ENCODE measurements around the gene DNAJB5.
"Not testable (repeated sequence)": the region's sequence is repeated elsewhere in the genome, so short reads cannot be mapped to it uniquely, and the experiment has no call there.

DNAJB5 gene

DNA sequence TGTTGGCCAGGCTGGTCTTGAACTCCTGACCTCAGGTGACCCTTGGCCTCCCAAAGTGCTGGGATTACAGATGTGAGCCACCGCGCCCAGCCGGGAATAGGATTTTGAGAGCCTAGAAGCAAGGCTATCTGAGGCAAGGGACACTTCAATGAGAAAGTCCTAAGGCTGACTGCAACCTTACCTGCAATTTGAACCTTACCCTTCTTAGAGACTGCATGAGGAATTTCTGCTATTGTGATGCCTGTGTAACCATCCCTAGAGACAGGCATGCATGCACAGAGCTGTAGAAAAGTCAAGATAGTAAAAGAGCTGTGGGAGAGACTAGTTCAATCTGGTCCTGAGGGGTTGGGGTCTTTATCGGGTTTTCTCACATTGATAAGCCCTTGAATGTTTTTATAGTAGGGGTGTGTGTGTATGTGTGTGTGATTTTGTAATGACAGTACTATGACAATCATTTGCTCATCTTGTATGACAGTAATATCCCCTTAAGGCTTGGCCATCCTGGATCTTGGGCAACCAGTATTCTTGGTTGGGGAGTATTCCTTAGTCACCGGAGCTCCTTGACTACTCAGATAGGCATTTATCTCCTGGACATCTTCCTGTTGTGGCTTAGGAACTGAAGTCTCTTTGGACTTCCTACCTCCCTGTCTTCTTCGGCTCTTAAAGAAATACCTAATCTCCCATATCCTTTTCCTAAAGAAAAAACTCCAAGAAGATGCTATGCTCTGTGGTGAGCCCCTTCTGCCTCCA is 11.2 kb downstream of the DNAJB5 start:
- ATAC-seq (ENCODE audit: low read depth) (no peak), DNase-seq (ENCODE audit: low spot score in 2 of 2) (no peak)
- Mint-ChIP-seq H3K36me3 (peaks cover 5% of the 10 kb centered on the region), H3K27me3 (no peaks in the 10 kb centered on the region), H3K4me3 (no peak overlapping the region), H3K9me3 (no peaks in the 10 kb centered on the region), H3K27ac (no peak overlapping the region), H3K4me1 (no peaks in the 10 kb centered on the region)

DNA sequence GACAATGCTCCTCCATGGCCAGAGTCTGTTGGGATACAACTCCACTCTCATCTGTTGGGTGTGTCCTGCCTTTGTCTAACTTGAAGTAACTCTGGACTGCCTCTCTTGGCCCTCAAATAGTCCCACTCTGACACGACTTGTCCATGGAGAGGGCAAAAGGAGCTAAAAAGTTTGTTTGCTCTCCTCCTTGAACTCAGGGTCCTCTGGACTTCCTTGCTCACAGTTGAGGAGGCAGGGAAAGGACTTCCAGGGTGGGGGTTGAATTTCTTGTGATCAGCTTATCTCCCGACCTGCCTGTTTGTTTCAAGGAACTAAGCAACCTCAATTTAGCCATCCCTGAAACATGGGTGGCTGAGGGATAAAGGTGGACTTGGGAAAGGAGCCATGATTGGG is 11.7 kb downstream of the DNAJB5 start:
- Mint-ChIP-seq H3K36me3 (peaks cover 6% of the 10 kb centered on the region), H3K4me1 (no peaks in the 10 kb centered on the region), H3K9me3 (no peaks in the 10 kb centered on the region), H3K4me3 (no peak overlapping the region), H3K27me3 (no peaks in the 10 kb centered on the region), H3K27ac (no peak overlapping the region)
- no peak for DNase-seq (ENCODE audit: low spot score in 2 of 2)
- no peak for ATAC-seq (ENCODE audit: low read depth)

GRCh38 chr9:35001803-35002502 is 12.4 kb downstream of the DNAJB5 start:
- Mint-ChIP-seq H3K9me3 (no peaks in the 10 kb centered on the region), H3K4me1 (no peaks in the 10 kb centered on the region), H3K36me3 (peaks cover 9% of the 10 kb centered on the region), H3K27ac (no peak overlapping the region), H3K4me3 (no peak overlapping the region), H3K27me3 (no peaks in the 10 kb centered on the region)
- no peak for ATAC-seq (ENCODE audit: low read depth)
- DNase-seq (ENCODE audit: low spot score in 2 of 2) = no peak

DNA sequence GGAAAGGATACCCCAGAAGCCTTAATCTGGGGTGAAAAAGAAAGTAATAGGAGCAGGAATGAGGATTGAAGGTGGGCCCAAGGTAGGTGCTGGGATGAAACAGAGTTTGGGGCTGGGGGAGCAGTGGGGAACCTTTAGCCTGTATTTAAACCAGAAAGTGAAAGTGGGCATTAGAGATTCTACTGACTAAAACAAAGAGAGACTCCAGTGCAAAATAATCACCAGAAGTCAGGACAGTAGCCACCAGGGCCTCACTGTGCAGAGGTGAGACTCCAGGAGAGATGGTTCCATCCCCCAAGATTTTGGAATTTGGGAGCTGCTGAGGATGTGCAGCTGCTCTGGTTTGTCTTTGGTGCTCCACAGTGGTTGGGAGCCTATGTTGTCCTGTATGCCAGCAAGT is 13.1 kb downstream of the DNAJB5 start:
- Mint-ChIP-seq H3K36me3 (peaks cover 15% of the 10 kb centered on the region), H3K9me3 (no peaks in the 10 kb centered on the region), H3K4me3 (no peak overlapping the region), H3K27me3 (no peaks in the 10 kb centered on the region), H3K4me1 (no peaks in the 10 kb centered on the region), H3K27ac (no peak overlapping the region)
- no peak for ATAC-seq (ENCODE audit: low read depth)
- DNase-seq (ENCODE audit: low spot score in 2 of 2) = no peak

GRCh38 chr9:35004299-35004698 is 14.8 kb downstream of the DNAJB5 start:
- H3K4me1 Mint-ChIP-seq; H3K27ac Mint-ChIP-seq; ATAC-seq (ENCODE audit: low read depth); H3K27me3 Mint-ChIP-seq; H3K4me3 Mint-ChIP-seq; H3K9me3 Mint-ChIP-seq; DNase-seq (ENCODE audit: low spot score in 2 of 2): not testable (repeated sequence)
- peaks cover 25% of the 10 kb centered on the region for H3K36me3 Mint-ChIP-seq

DNA sequence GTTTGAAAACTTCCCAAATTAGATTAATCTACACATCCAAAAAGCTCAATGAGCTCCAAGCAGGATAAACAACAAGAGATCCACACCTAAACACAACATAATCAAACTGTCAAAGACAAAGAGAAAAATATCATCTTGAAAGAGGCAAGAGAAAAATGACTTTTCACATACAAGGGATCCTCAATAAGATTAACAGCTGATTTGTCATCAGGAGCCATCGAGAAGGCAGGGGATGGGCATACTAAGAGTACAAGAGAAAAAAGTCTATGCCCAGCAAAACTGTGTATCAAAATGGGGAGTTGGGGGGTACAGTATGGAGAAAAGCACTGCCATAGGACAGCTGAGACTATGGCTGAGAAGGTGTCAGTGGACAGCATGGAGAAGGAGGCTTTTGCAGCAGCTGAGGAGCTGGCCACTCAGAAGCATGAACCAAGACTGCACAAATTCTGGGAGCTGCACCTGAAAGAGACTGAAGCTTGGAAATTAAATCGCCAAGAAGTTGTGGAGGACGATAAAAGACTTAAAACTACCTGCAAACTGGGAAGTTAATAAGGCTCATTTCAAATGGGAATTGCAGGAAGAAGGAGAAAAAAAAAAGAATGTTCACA is 20.9 kb downstream of the DNAJB5 start:
- Mint-ChIP-seq H3K27ac (no peak overlapping the region), H3K9me3 (peaks cover 7% of the 10 kb centered on the region), H3K4me1 (no peaks in the 10 kb centered on the region), H3K4me3 (no peak overlapping the region), H3K36me3 (peaks cover 46% of the 10 kb centered on the region), H3K27me3 (no peaks in the 10 kb centered on the region)
- ATAC-seq (ENCODE audit: low read depth) (no peak), DNase-seq (ENCODE audit: low spot score in 2 of 2) (no peak)

GRCh38 chr9:35014517-35014916 is 25.0 kb downstream of the DNAJB5 start:
- DNase-seq (ENCODE audit: low spot score in 2 of 2) (no peak), ATAC-seq (ENCODE audit: low read depth) (no peak)
- Mint-ChIP-seq H3K36me3 (peaks cover 31% of the 10 kb centered on the region), H3K9me3 (peaks cover 7% of the 10 kb centered on the region), H3K27ac (no peak overlapping the region), H3K27me3 (no peaks in the 10 kb centered on the region), H3K4me3 (no peak overlapping the region), H3K4me1 (no peaks in the 10 kb centered on the region)

DNA sequence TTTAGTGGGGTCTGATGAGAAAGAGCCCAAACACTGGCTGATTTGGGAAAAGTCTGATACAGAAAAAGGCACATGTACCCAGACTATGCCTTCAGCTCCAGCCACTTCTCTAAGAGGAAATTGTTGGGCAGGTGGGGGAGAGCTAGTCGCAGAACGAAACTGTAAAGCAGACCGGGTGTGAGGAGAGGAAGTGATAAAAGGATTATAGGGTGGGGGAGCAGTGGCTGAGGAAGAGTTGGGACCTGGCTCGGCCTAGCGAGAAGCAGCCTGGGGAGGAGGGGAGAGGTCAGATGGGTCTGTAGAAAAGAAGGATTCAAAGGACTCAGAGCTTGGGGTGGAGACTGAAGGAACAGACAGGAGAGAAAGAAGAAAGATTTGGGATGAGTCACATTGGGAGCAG is 33.9 kb downstream of the DNAJB5 start:
- H3K27me3 Mint-ChIP-seq; H3K4me3 Mint-ChIP-seq; H3K9me3 Mint-ChIP-seq; H3K4me1 Mint-ChIP-seq; H3K27ac Mint-ChIP-seq; ATAC-seq (ENCODE audit: low read depth); DNase-seq (ENCODE audit: low spot score in 2 of 2): not testable (repeated sequence)
- peaks cover 24% of the 10 kb centered on the region for H3K36me3 Mint-ChIP-seq

DNA sequence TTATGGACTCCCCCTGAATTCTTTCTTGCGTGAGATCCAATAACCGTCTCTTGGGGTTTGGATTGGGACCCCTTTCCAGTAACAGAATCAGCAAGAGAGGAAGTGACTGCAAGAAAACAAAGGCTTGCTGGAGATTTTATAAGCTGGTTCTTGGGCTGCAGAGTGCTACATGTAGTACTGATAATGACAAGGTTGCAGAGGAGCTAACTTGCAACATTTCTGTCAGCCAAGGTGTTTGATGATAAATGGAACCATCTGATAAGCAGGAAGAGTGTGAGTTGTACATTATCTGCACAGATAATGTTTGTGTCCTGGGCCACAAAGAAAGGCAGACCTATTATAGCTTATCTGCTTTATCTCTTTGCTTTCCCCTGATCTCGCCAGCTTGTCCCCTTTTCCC is 37.1 kb downstream of the DNAJB5 start:
- Mint-ChIP-seq H3K4me3 (no peak overlapping the region), H3K9me3 (no peaks in the 10 kb centered on the region), H3K4me1 (peaks cover 4% of the 10 kb centered on the region), H3K27me3 (no peaks in the 10 kb centered on the region), H3K27ac (no peak overlapping the region), H3K36me3 (peaks cover 19% of the 10 kb centered on the region)
- DNase-seq (ENCODE audit: low spot score in 2 of 2) = no peak
- no peak for ATAC-seq (ENCODE audit: low read depth)

- Mint-ChIP-seq H3K27me3 (no peaks in the 10 kb centered on the region), H3K27ac (no peak overlapping the region), H3K4me3 (no peak overlapping the region), H3K9me3 (no peaks in the 10 kb centered on the region), H3K4me1 (peaks cover 4% of the 10 kb centered on the region), H3K36me3 (peaks cover 15% of the 10 kb centered on the region)
- no peak for DNase-seq (ENCODE audit: low spot score in 2 of 2)
- ATAC-seq (ENCODE audit: low read depth) = no peak
Observed at GRCh38 chr9:35027374-35027773, 37.8 kb downstream of the DNAJB5 start.

DNA sequence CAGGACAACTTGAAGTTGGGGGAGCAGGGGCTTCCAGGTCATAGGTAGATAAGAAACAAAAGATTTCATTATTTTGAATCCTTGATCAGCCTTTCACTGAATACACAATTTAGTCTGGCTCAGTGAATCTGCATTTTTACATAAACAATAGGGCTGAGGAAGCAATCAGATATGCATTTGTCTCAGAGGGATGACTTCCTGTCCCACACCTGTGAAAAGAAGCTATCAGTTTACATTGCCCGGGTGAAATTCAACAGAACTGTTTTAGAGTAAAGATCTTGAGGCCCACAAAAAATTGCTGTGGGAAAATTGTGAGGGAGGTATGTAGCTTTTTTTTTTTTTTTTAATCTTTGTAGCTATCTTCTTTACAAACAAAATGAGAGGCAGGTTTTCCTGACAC is 38.3 kb downstream of the DNAJB5 start:
- H3K27me3 Mint-ChIP-seq = no peaks in the 10 kb centered on the region
- H3K36me3 Mint-ChIP-seq = peaks cover 15% of the 10 kb centered on the region
- H3K4me3 Mint-ChIP-seq = no peak overlapping the region
- peaks cover 4% of the 10 kb centered on the region for H3K4me1 Mint-ChIP-seq
- ATAC-seq (ENCODE audit: low read depth) = no peak
- no peak for DNase-seq (ENCODE audit: low spot score in 2 of 2)
- no peak overlapping the region for H3K27ac Mint-ChIP-seq
- no peaks in the 10 kb centered on the region for H3K9me3 Mint-ChIP-seq

- peaks cover 15% of the 10 kb centered on the region for H3K36me3 Mint-ChIP-seq
- no peaks in the 10 kb centered on the region for H3K9me3 Mint-ChIP-seq
- H3K27ac Mint-ChIP-seq = no peak overlapping the region
- peaks cover 3% of the 10 kb centered on the region for H3K4me1 Mint-ChIP-seq
- H3K27me3 Mint-ChIP-seq = no peaks in the 10 kb centered on the region
- ATAC-seq (ENCODE audit: low read depth) = no peak
- DNase-seq (ENCODE audit: low spot score in 2 of 2) = no peak
- no peak overlapping the region for H3K4me3 Mint-ChIP-seq
Observed at GRCh38 chr9:35028341-35028740, 38.8 kb downstream of the DNAJB5 start.

DNA sequence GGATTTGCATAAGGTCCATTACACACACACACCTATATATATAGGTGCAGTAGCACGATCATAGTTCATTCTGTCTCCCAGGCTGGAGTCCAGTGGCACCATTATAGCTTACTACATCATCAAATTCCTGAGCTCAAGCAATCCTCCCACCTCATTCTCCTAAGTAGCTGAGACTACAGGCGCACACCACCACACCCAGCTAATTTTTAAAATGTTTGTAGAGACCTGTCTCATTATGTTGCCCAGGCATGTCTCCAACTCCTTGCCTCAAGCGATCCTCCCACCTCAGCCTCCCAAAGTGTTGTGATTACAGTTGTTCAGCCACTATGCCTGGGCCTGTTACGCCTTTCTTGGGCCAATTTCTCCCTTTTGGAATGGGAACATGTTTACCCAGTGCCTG is 39.7 kb downstream of the DNAJB5 start:
- Mint-ChIP-seq H3K9me3 (no peaks in the 10 kb centered on the region), H3K27me3 (no peaks in the 10 kb centered on the region), H3K36me3 (peaks cover 12% of the 10 kb centered on the region), H3K27ac (no peak overlapping the region), H3K4me1 (no peaks in the 10 kb centered on the region), H3K4me3 (no peak overlapping the region)
- ATAC-seq (ENCODE audit: low read depth) = no peak
- no peak for DNase-seq (ENCODE audit: low spot score in 2 of 2)

DNA sequence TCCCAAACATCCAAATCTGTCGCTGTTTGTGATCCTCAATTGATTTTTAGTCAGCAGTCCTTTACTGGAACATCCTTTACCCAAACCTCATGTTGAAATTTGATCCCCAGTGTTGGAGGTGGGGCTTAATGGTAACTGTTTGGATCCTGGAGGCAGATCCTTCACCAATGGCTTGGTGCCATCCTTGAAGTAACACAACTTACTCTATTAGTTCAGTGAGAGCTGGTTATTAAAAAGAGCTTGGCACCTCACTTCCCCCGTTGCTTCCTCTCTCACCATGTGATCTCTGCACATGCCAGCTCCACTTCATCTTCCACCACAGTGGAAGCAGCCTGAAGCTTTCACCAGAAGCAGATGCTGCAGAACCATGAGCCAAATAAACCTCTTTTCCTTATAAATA is 40.3 kb downstream of the DNAJB5 start:
- H3K9me3 Mint-ChIP-seq = no peaks in the 10 kb centered on the region
- H3K27me3 Mint-ChIP-seq = no peaks in the 10 kb centered on the region
- H3K27ac Mint-ChIP-seq = no peak overlapping the region
- no peak overlapping the region for H3K4me3 Mint-ChIP-seq
- ATAC-seq (ENCODE audit: low read depth) (no peak), DNase-seq (ENCODE audit: low spot score in 2 of 2) (no peak)
- no peaks in the 10 kb centered on the region for H3K4me1 Mint-ChIP-seq
- peaks cover 10% of the 10 kb centered on the region for H3K36me3 Mint-ChIP-seq

Data from memory B cell (primary cell).